K562 (cell line): ENCODE measurements around the gene TESK2. TPM values are rescaled to one million over a fixed set of nuclear protein-coding genes. Genes with fewer than 3 reads are reported as not detected.

Source experiments
- CAMTA2 ChIP-seq: fragments of 250-450 bp; sonication (Bioruptor Pico); conservative IDR thresholded peaks from 2 replicates; pipeline ENCODE4 v1.5.1; 2022
- FOSL1 ChIP-seq: fragments of 200-800 bp; sonication (Bioruptor generic); conservative IDR thresholded peaks from 2 replicates; pipeline ENCODE4 v1.6.1; 2016; ENCODE audit warnings: missing genetic modification characterization, missing compliant biosample characterization
- FOXA3 ChIP-seq, 2 experiments: fragments of 450-650 bp in 1 of 2; sonication (generic) in 1 of 2; formaldehyde crosslinking; IDR thresholded peaks in 1 of 2; conservative IDR thresholded peaks in 1 of 2; 2 replicates each; pipeline versions ENCODE4 v1.4.0 to v1.8.0; 2020 to 2022; ENCODE audit warnings: mild to moderate bottlenecking in 2 of 2, missing genetic modification reagents in 1 of 2
- HDAC2 ChIP-seq: fragments of 450-650 bp; IDR thresholded peaks from 2 replicates; pipeline ENCODE4 v1.6.1; 2016; ENCODE audit warnings: mild to moderate bottlenecking
- MTA1 ChIP-seq: fragments of 450-650 bp; IDR thresholded peaks from 2 replicates; pipeline ENCODE4 v1.6.1; 2017; ENCODE audit warnings: borderline replicate concordance
- NEUROD1 ChIP-seq: fragments of 150-350 bp; IDR thresholded peaks from 2 replicates; pipeline ENCODE4 v1.6.1; 2014; ENCODE audit warnings: borderline replicate concordance, low read length, low read depth; ENCODE audit not compliant: partially characterized antibody
- POLR2AphosphoS2 ChIP-seq: IDR thresholded peaks from 2 replicates; pipeline ENCODE4 v1.6.1; 2012; ENCODE audit warnings: low read length, improper control_type of control experiment
- RAD21 ChIP-seq, 2 experiments: fragments of 250-450 bp in 1 of 2; fragments of 450-650 bp in 1 of 2; sonication (Bioruptor Pico) in 1 of 2; formaldehyde crosslinking in 1 of 2; IDR thresholded peaks in 1 of 2; conservative IDR thresholded peaks in 1 of 2; 2 replicates each; pipeline versions ENCODE4 v1.4.0 to v1.8.0; 2020 to 2022; ENCODE audit warnings: mild to moderate bottlenecking in 2 of 2, moderate library complexity in 1 of 2
- RB1 ChIP-seq: fragments of 450-650 bp; IDR thresholded peaks from 2 replicates; pipeline ENCODE4 v1.6.1; 2017; ENCODE audit warnings: low read depth, mild to moderate bottlenecking
- SIN3A ChIP-seq, 2 experiments: fragments of 150-350 bp in 1 of 2; IDR thresholded peaks; 2 replicates each; pipeline ENCODE4 v1.6.1; 2011 to 2016; ENCODE audit warnings: borderline replicate concordance in 2 of 2, low read depth in 2 of 2, low read length in 2 of 2, mild to moderate bottlenecking in 2 of 2, moderate library complexity in 2 of 2; ENCODE audit not compliant: control insufficient read depth in 1 of 2
- SIRT6 ChIP-seq: IDR thresholded peaks from one replicate; pipeline ENCODE4 v1.6.1; 2012; ENCODE audit warnings: low read depth, mild to moderate bottlenecking, control low read depth, inconsistent platforms, low read length, moderate library complexity
- SLC30A9 ChIP-seq: fragments of 250-450 bp; sonication (Bioruptor Pico); IDR thresholded peaks from 2 replicates; pipeline ENCODE4 v1.8.0; 2022; ENCODE audit warnings: mild to moderate bottlenecking, moderate library complexity
- SOX6 ChIP-seq: fragments of 450-650 bp; IDR thresholded peaks from 2 replicates; pipeline ENCODE4 v1.6.1; 2014; ENCODE audit warnings: mild to moderate bottlenecking
- TOE1 ChIP-seq, 2 experiments: fragments of 450-650 bp in 1 of 2; sonication (generic) in 1 of 2; formaldehyde crosslinking in 1 of 2; IDR thresholded peaks; 2 replicates each; pipeline versions ENCODE4 v1.7.1 to v1.8.0; 2016 to 2022; ENCODE audit warnings: borderline replicate concordance in 2 of 2, mild to moderate bottlenecking in 2 of 2, antibody characterized with exemption in 1 of 2, inconsistent platforms in 1 of 2, low read depth in 1 of 2, missing genetic modification reagents in 1 of 2, moderate library complexity in 1 of 2
- XRCC5 ChIP-seq: fragments of 200-400 bp; formaldehyde crosslinking; IDR thresholded peaks from 2 replicates; pipeline ENCODE4 v1.6.1; 2017; ENCODE audit warnings: low read depth, mild to moderate bottlenecking, low read length
- ZNF134 ChIP-seq: fragments of 250-450 bp; sonication (Bioruptor Pico); conservative IDR thresholded peaks from 2 replicates; pipeline ENCODE4 v1.4.0; 2020
- ZNF263 ChIP-seq: sonication (generic); formaldehyde crosslinking; IDR thresholded peaks from 2 replicates; pipeline ENCODE4 v1.8.0; 2022; ENCODE audit warnings: mild to moderate bottlenecking, missing genetic modification reagents, borderline replicate concordance
- ZNF511 ChIP-seq: sonication (generic); formaldehyde crosslinking; IDR thresholded peaks from 2 replicates; pipeline ENCODE4 v1.8.0; 2022; ENCODE audit warnings: mild to moderate bottlenecking, missing genetic modification reagents
- ZNF57 ChIP-seq: fragments of 450-650 bp; formaldehyde crosslinking; IDR thresholded peaks from 2 replicates; pipeline ENCODE4 v1.4.0; 2020; ENCODE audit warnings: mild to moderate bottlenecking, moderate library complexity
- ZNF584 ChIP-seq: fragments of 200-800 bp; sonication (Bioruptor generic); IDR thresholded peaks from 2 replicates; pipeline ENCODE4 v1.6.1; 2016; ENCODE audit warnings: low read depth, mild to moderate bottlenecking, missing genetic modification characterization, missing compliant biosample characterization
- ZNF592 ChIP-seq: fragments of 450-650 bp; IDR thresholded peaks from 2 replicates; pipeline ENCODE4 v1.6.1; 2017; ENCODE audit warnings: antibody characterized with exemption, mild to moderate bottlenecking
- polyA plus RNA-seq, 8 experiments: library from polyadenylated mRNA; depleted of rRNA in 4 of 8; stranded (reverse) in 5 of 8; unstranded in 3 of 8; fragments of >200 nt; fragmentation: Nextera tagmentation in 2 of 8; fragmentation: Illumina TruSeq in 1 of 8; extraction: Ambion mirVana in 2 of 8; extraction: Trizol in 1 of 8; gene quantifications; 2 replicates each; pipeline versions ENCODE4 v1.2.1 to v1.2.3, GENCODE V29; 2011 to 2014; ENCODE audit warnings: inconsistent platforms in 1 of 8, missing spikeins in 1 of 8
- total RNA-seq, 7 experiments: library from RNA; depleted of rRNA in 6 of 7; stranded (reverse); fragments of >200 nt in 6 of 7; fragmentation: Illumina TruSeq in 2 of 7; extraction: Trizol in 2 of 7; gene quantifications; 2 replicates each; pipeline versions ENCODE4 v1.2.1 to v1.2.3, GENCODE V29; 2011 to 2021; ENCODE audit warnings: low replicate concordance in 1 of 7
- TF ChIP-seq, protein P1 (sequence below): sonication (generic); formaldehyde crosslinking; IDR thresholded peaks from 2 replicates; pipeline ENCODE4 v1.8.0; 2022; ENCODE audit warnings: missing genetic modification reagents, mild to moderate bottlenecking, moderate library complexity, borderline replicate concordance

The TESK2 gene
- total and polyA plus RNA-seq, 9 of the 15 experiments (the other 6 are each of a cell fraction or from before 2014, with no cell fraction given): 1.6 to 5.3 (median 3.7) TPM

DNA sequence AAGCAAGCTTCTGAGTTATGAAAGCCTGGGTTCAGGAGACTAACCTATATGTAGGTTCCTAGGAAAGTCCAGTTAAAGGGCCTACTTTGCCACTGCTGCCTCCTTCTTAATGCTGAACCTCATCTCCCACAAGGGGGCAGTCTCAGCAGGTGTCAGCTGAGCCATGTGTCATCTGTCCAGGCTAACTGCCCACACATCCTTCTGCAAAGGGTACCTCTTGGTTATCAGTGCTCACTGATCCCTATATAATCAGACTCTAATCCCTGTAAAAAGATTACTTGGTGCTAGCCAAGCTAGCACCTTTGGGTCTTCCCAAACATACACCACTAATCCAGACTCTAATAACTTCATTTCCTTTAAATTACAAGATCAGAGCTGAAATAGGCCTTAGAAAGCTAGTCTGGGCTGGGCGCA lies 21.7 kb upstream of the TESK2 start (continued):
- TF ChIP-seq RB1 (0 out of 2 replicates have a peak, but pooled peaks have one; percentile 53), ZNF592 (0 out of 2 replicates have a peak, but pooled peaks have one; percentile 40), FOSL1 (peak; percentile 69), MTA1 (0 out of 2 replicates have a peak, but pooled peaks have one; percentile 20), TOE1 (IDR thresholded peaks at IDR 0.05; ENCODE audit: borderline replicate concordance) (0 out of 2 replicates have a peak, but pooled peaks have one; percentile 35), TOE1 (CRISPR knock-in tag; IDR thresholded peaks at IDR 0.05; ENCODE audit: borderline replicate concordance, low read depth) (no peak), SLC30A9 (CRISPR knock-in tag) (no peak), POLR2AphosphoS2 (0 out of 2 replicates have a peak, but pooled peaks have one; percentile 68), CAMTA2 (CRISPR knock-in tag) (no peak), ZNF511 (CRISPR knock-in tag) (no peak), RAD21 (CRISPR knock-in tag; conservative IDR thresholded peaks at IDR 0.05 in 1 of 2, IDR thresholded peaks at IDR 0.05 in 1 of 2) (peak; percentile 87 to 95), HDAC2 (0 out of 2 replicates have a peak, but pooled peaks have one; percentile 42), SIN3A (IDR thresholded peaks at IDR 0.05; ENCODE audit: borderline replicate concordance in 2 of 2, control insufficient read depth in 1 of 2, low read depth in 2 of 2, low read length in 2 of 2) (peak; percentile 77 to 93; a peak in 3 of 4 replicates), ZNF57 (CRISPR knock-in tag) (no peak), ZNF263 (CRISPR knock-in tag) (no peak), ZNF134 (CRISPR knock-in tag) (no peak), SIRT6 (no peak), FOXA3 (CRISPR knock-in tag; conservative IDR thresholded peaks at IDR 0.05 in 1 of 2, IDR thresholded peaks at IDR 0.05 in 1 of 2) (no peak), ZNF584 (CRISPR knock-in tag) (no peak), SOX6 (peak; percentile 39; the same call in 1 of the 2 replicates), NEUROD1 (peak; percentile 47), XRCC5 (0 out of 2 replicates have a peak, but pooled peaks have one; percentile 68)
- TF ChIP-seq, protein P1, sequence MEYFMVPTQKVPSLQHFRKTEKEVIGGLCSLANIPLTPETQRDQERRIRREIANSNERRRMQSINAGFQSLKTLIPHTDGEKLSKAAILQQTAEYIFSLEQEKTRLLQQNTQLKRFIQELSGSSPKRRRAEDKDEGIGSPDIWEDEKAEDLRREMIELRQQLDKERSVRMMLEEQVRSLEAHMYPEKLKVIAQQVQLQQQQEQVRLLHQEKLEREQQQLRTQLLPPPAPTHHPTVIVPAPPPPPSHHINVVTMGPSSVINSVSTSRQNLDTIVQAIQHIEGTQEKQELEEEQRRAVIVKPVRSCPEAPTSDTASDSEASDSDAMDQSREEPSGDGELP (CRISPR knock-in tag): peak; percentile 96
